Tibial nerve (tissue), 4 donors: ENCODE results near the gene NTM. TPM values are rescaled to one million over a fixed set of nuclear protein-coding genes. Genes with fewer than 3 reads are reported as not detected.

ENCODE experiments used
- DNase-seq, 2 donors: peaks; one replicate each; pipeline ENCODE4 v3.0.0-alpha.2; 2019; ENCODE audit warnings: low spot score in 2 of 2
- H3K27ac ChIP-seq, 4 donors: fragments of 200-600 bp; sonication (generic) in 3 of 4; one replicate each; pipeline ENCODE4 v1.5.1; 2017 to 2019; ENCODE audit warnings: mild to moderate bottlenecking in 1 of 4
- H3K27me3 ChIP-seq, 2 donors: fragments of 200-600 bp; sonication (generic) in 1 of 2; one replicate each; pipeline versions ENCODE4 v1.5.1 to v1.6.0; 2017 to 2019
- H3K36me3 ChIP-seq, 3 donors: fragments of 200-600 bp; sonication (generic); one replicate each; pipeline ENCODE4 v1.5.1; 2018 to 2019
- H3K4me1 ChIP-seq, 4 donors: fragments of 200-600 bp; sonication (generic) in 3 of 4; one replicate each; pipeline ENCODE4 v1.5.1; 2017 to 2019
- H3K4me3 ChIP-seq, 4 donors: fragments of 200-600 bp; sonication (generic) in 3 of 4; one replicate each; pipeline ENCODE4 v1.5.1; 2017 to 2019; ENCODE audit warnings: mild to moderate bottlenecking in 1 of 4, moderate library complexity in 1 of 4
- H3K9me3 ChIP-seq, 4 donors: fragments of 200-600 bp; sonication (generic) in 3 of 4; one replicate each; pipeline ENCODE4 v1.5.1; 2017 to 2019
- EP300 ChIP-seq, 2 donors: sonication (generic); formaldehyde crosslinking; IDR thresholded peaks; one replicate each; pipeline ENCODE4 v1.6.1; 2017; ENCODE audit warnings: antibody characterized with exemption in 2 of 2, mild to moderate bottlenecking in 1 of 2
- POLR2A ChIP-seq, 2 donors: fragments of 450-650 bp; IDR thresholded peaks; one replicate each; pipeline ENCODE4 v1.6.1; 2017; ENCODE audit warnings: antibody characterized with exemption in 2 of 2, mild to moderate bottlenecking in 2 of 2, moderate library complexity in 2 of 2
- WGBS, 2 donors: methylation state at CpG; one replicate each; pipeline ENCODE4 v1.1.5; 2018; 5-methylcytosine and 5-hydroxymethylcytosine counted together
- total RNA-seq, 4 donors: library from RNA; depleted of rRNA; stranded (reverse); fragments of >200 nt; gene quantifications; one replicate each; pipeline ENCODE4 v1.1.0, GENCODE V29; 2016
- TF ChIP-seq, protein P1 (sequence below), 5 experiments: fragments of 200-600 bp in 3 of 5; fragments of 450-650 bp in 2 of 5; sonication (generic) in 3 of 5; IDR thresholded peaks; one replicate each; pipeline ENCODE4 v1.5.1; 2016 to 2019; ENCODE audit warnings: antibody characterized with exemption in 5 of 5, mild to moderate bottlenecking in 3 of 5, moderate library complexity in 2 of 5

The NTM gene
- total RNA-seq, 4 donors from 2014 or later = 3.7 to 11.4 (median 10.8) TPM

DNA sequence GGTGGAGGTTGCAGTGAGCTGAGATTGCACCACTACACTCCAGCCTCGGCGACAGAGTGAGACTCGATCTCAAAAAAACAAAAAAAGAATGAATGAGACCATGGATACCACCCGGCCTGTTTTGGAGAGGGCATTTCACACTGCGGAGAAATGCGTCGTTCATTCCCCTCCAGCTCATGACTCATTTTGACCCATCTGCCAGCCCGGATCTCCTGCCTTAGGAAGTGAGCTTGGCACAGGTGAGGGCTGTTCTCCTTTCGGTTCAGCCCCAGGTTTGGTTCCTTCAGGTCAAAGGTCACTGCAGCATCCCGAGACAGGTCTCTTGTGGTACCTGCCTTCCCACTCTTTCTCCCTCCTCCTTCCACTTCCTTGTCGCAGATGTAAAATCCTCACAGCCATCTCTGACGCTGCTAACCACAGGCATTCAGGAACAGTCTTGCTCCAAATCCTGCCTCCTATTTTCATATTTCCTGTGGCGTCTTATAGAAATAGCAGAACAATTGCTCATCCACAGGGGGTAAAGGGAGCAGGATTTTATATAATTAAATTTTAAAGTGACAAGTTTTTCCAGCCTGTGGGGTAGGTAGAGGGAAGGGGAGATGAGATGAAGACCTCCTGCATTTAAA, 517.9 kb downstream of the NTM start:
- WGBS, 2 donors = 77 to 82% methylated on average over 13 of the region's 13 CpGs
- H3K27me3 ChIP-seq = no peaks in the 10 kb centered on the region
- no peaks in the 10 kb centered on the region for H3K9me3 ChIP-seq
- H3K27ac ChIP-seq = no peak overlapping the region
- H3K36me3 ChIP-seq = no peaks in the 10 kb centered on the region
- DNase-seq = no peak
- peaks cover 0 to 7% (median 0%) of the 10 kb centered on the region in 4 donors for H3K4me1 ChIP-seq
- H3K4me3 ChIP-seq = no peak overlapping the region
- TF ChIP-seq, protein P1, sequence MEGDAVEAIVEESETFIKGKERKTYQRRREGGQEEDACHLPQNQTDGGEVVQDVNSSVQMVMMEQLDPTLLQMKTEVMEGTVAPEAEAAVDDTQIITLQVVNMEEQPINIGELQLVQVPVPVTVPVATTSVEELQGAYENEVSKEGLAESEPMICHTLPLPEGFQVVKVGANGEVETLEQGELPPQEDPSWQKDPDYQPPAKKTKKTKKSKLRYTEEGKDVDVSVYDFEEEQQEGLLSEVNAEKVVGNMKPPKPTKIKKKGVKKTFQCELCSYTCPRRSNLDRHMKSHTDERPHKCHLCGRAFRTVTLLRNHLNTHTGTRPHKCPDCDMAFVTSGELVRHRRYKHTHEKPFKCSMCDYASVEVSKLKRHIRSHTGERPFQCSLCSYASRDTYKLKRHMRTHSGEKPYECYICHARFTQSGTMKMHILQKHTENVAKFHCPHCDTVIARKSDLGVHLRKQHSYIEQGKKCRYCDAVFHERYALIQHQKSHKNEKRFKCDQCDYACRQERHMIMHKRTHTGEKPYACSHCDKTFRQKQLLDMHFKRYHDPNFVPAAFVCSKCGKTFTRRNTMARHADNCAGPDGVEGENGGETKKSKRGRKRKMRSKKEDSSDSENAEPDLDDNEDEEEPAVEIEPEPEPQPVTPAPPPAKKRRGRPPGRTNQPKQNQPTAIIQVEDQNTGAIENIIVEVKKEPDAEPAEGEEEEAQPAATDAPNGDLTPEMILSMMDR (IDR thresholded peaks at IDR 0.05) = no peak
- TF ChIP-seq POLR2A (IDR thresholded peaks at IDR 0.05) = no peak
- TF ChIP-seq EP300 (IDR thresholded peaks at IDR 0.05) = no peak

- Histone ChIP-seq H3K27ac (no peak overlapping the region), H3K4me3 (no peak overlapping the region), H3K4me1 (peaks cover 0 to 7% (median under 1%) of the 10 kb centered on the region in 4 donors), H3K27me3 (no peaks in the 10 kb centered on the region), H3K9me3 (no peaks in the 10 kb centered on the region), H3K36me3 (no peaks in the 10 kb centered on the region)
- WGBS, 2 donors = 36 to 45% methylated on average over 2 of the region's 2 CpGs
- DNase-seq = no peak
- no peak for TF ChIP-seq EP300 (IDR thresholded peaks at IDR 0.05)
- TF ChIP-seq POLR2A (IDR thresholded peaks at IDR 0.05) = no peak
- TF ChIP-seq, protein P1 (IDR thresholded peaks at IDR 0.05) = no peak
These were observed 518.7 kb downstream of the NTM start for GRCh38 chr11:131889146-131889577.

GRCh38 chr11:131889760-131890581, 519.6 kb downstream of the NTM start:
- H3K27ac ChIP-seq = no peak overlapping the region

GRCh38 chr11:131893103-131893890, 522.9 kb downstream of the NTM start:
- Histone ChIP-seq H3K9me3 (no peaks in the 10 kb centered on the region), H3K4me1 (peaks cover 0 to 17% (median 4%) of the 10 kb centered on the region in 4 donors), H3K27ac (no peak overlapping the region), H3K4me3 (no peak overlapping the region), H3K27me3 (no peaks in the 10 kb centered on the region), H3K36me3 (no peaks in the 10 kb centered on the region)
- TF ChIP-seq, protein P1 (IDR thresholded peaks at IDR 0.05) = no peak
- TF ChIP-seq EP300 (IDR thresholded peaks at IDR 0.05) (no peak), POLR2A (IDR thresholded peaks at IDR 0.05) (no peak)
- DNase-seq = no peak
- 85 to 86% methylated on average over 8 of the region's 8 CpGs for WGBS, 2 donors

More at GRCh38 chr11:131889760-131890581, 519.6 kb downstream of the NTM start:
- Histone ChIP-seq H3K27me3 (no peaks in the 10 kb centered on the region), H3K9me3 (no peaks in the 10 kb centered on the region), H3K4me1 (peaks cover 0 to 15% (median 4%) of the 10 kb centered on the region in 4 donors), H3K36me3 (no peaks in the 10 kb centered on the region), H3K4me3 (no peak overlapping the region)
- TF ChIP-seq, protein P1 (IDR thresholded peaks at IDR 0.05) = no peak
- TF ChIP-seq EP300 (IDR thresholded peaks at IDR 0.05) = no peak
- no peak for TF ChIP-seq POLR2A (IDR thresholded peaks at IDR 0.05)
- DNase-seq = no peak
- 74 to 76% methylated on average over 4 of the region's 4 CpGs for WGBS, 2 donors
